ENCODE data around the gene ANGPTL2. TPM values are rescaled to one million over a fixed set of nuclear protein-coding genes. Genes with fewer than 3 reads are reported as not detected.

The ANGPTL2 gene
- total and polyA plus RNA-seq, 2 experiments from 2014 or later = 18.0 to 25.6 TPM

GRCh38 chr9:127102176-127102575 lies 20.3 kb downstream of the ANGPTL2 start:
- Histone ChIP-seq H3K27ac (no peak overlapping the region), H2AFZ (no peak overlapping the region), H3K36me3 (replicated peaks; ENCODE audit: insufficient read depth, low read depth) (no peaks in the 10 kb centered on the region), H3K4me3 (no peak overlapping the region), H3K9me2 (replicated peaks; ENCODE audit: insufficient read depth) (no peaks in the 10 kb centered on the region), H4K20me1 (ENCODE audit: insufficient read depth, poor library complexity, severe bottlenecking) (no peaks in the 10 kb centered on the region), H3K27me3 (no peaks in the 10 kb centered on the region), H3K9me3 (ENCODE audit: low read depth) (no peaks in the 10 kb centered on the region), H3K4me1 (ENCODE audit: insufficient read depth) (no peaks in the 10 kb centered on the region), H3K4me2 (no peak overlapping the region), H3K79me2 (no peaks in the 10 kb centered on the region)
- TF ChIP-seq CTCF (IDR thresholded peaks at IDR 0.05; ENCODE audit: poor library complexity) = no peak
- no peak for TF ChIP-seq EZH2phosphoT487 (IDR thresholded peaks at IDR 0.05; ENCODE audit: low read depth, severe bottlenecking, unreplicated experiment)
- no peak for TF ChIP-seq EZH2 (IDR thresholded peaks at IDR 0.05; ENCODE audit: borderline replicate concordance)
- DNase-seq (ENCODE audit: low spot score) = no peak

- Histone ChIP-seq H2AFZ (no peak overlapping the region), H3K4me1 (ENCODE audit: insufficient read depth) (no peaks in the 10 kb centered on the region), H4K20me1 (ENCODE audit: insufficient read depth, poor library complexity, severe bottlenecking) (no peaks in the 10 kb centered on the region), H3K79me2 (no peaks in the 10 kb centered on the region), H3K27me3 (no peaks in the 10 kb centered on the region), H3K4me3 (no peak overlapping the region), H3K9me2 (replicated peaks; ENCODE audit: insufficient read depth) (no peaks in the 10 kb centered on the region), H3K4me2 (no peak overlapping the region), H3K27ac (no peak overlapping the region), H3K9me3 (ENCODE audit: low read depth) (no peaks in the 10 kb centered on the region), H3K36me3 (replicated peaks; ENCODE audit: insufficient read depth, low read depth) (no peaks in the 10 kb centered on the region)
- no peak for DNase-seq (ENCODE audit: low spot score)
- no peak for TF ChIP-seq CTCF (IDR thresholded peaks at IDR 0.05; ENCODE audit: poor library complexity)
- 93% methylated on average over 3 of the region's 3 CpGs for WGBS (ENCODE audit: low lambda C conversion rate, missing lambda C conversion rate)
Measured at GRCh38 chr9:127099664-127100063, 22.8 kb downstream of the ANGPTL2 start.

- Histone ChIP-seq H3K27ac (no peak overlapping the region), H3K79me2 (no peaks in the 10 kb centered on the region), H3K9me2 (replicated peaks; ENCODE audit: insufficient read depth) (no peaks in the 10 kb centered on the region), H4K20me1 (ENCODE audit: insufficient read depth, poor library complexity, severe bottlenecking) (no peaks in the 10 kb centered on the region), H3K36me3 (replicated peaks; ENCODE audit: insufficient read depth, low read depth) (no peaks in the 10 kb centered on the region), H3K9me3 (ENCODE audit: low read depth) (no peaks in the 10 kb centered on the region), H3K27me3 (no peaks in the 10 kb centered on the region), H2AFZ (no peak overlapping the region), H3K4me3 (no peak overlapping the region), H3K4me1 (ENCODE audit: insufficient read depth) (no peaks in the 10 kb centered on the region), H3K4me2 (no peak overlapping the region)
- no peak for TF ChIP-seq EZH2 (IDR thresholded peaks at IDR 0.05; ENCODE audit: borderline replicate concordance)
- TF ChIP-seq CTCF (IDR thresholded peaks at IDR 0.05; ENCODE audit: poor library complexity) = no peak
- TF ChIP-seq EZH2phosphoT487 (IDR thresholded peaks at IDR 0.05; ENCODE audit: low read depth, severe bottlenecking, unreplicated experiment) = no peak
- whole genome bisulfite sequencing (ENCODE audit: low lambda C conversion rate, missing lambda C conversion rate) = 79% methylated on average over 7 of the region's 7 CpGs
- DNase-seq (ENCODE audit: low spot score) = no peak
Measured at GRCh38 chr9:127098916-127099553, 23.4 kb downstream of the ANGPTL2 start.

GRCh38 chr9:127097683-127098082 lies 24.8 kb downstream of the ANGPTL2 start:
- Histone ChIP-seq H3K9me3 (ENCODE audit: low read depth) (no peaks in the 10 kb centered on the region), H3K27ac (no peak overlapping the region), H3K4me1 (ENCODE audit: insufficient read depth) (no peaks in the 10 kb centered on the region), H3K79me2 (no peaks in the 10 kb centered on the region), H3K4me3 (no peak overlapping the region), H3K27me3 (no peaks in the 10 kb centered on the region), H2AFZ (no peak overlapping the region), H3K9me2 (replicated peaks; ENCODE audit: insufficient read depth) (no peaks in the 10 kb centered on the region), H4K20me1 (ENCODE audit: insufficient read depth, poor library complexity, severe bottlenecking) (no peaks in the 10 kb centered on the region), H3K36me3 (replicated peaks; ENCODE audit: insufficient read depth, low read depth) (no peaks in the 10 kb centered on the region), H3K4me2 (no peak overlapping the region)
- WGBS (ENCODE audit: low lambda C conversion rate, missing lambda C conversion rate) = 98% methylated on average over 5 of the region's 5 CpGs
- no peak for DNase-seq (ENCODE audit: low spot score)
- TF ChIP-seq EZH2 (IDR thresholded peaks at IDR 0.05; ENCODE audit: borderline replicate concordance) = no peak
- no peak for TF ChIP-seq CTCF (IDR thresholded peaks at IDR 0.05; ENCODE audit: poor library complexity)
- no peak for TF ChIP-seq EZH2phosphoT487 (IDR thresholded peaks at IDR 0.05; ENCODE audit: low read depth, severe bottlenecking, unreplicated experiment)
